Tibial nerve (tissue), 4 donors: ENCODE data around the gene GCK. TPM values are rescaled to one million over a fixed set of nuclear protein-coding genes. Genes with fewer than 3 reads are reported as not detected.

Experiments
- DNase-seq, 2 donors: peaks; one replicate each; pipeline ENCODE4 v3.0.0-alpha.2; 2019; ENCODE audit warnings: low spot score in 2 of 2
- H3K27ac ChIP-seq, 4 donors: fragments of 200-600 bp; sonication (generic) in 3 of 4; one replicate each; pipeline ENCODE4 v1.5.1; 2017 to 2019; ENCODE audit warnings: mild to moderate bottlenecking in 1 of 4
- H3K27me3 ChIP-seq, 2 donors: fragments of 200-600 bp; sonication (generic) in 1 of 2; one replicate each; pipeline versions ENCODE4 v1.5.1 to v1.6.0; 2017 to 2019
- H3K36me3 ChIP-seq, 3 donors: fragments of 200-600 bp; sonication (generic); one replicate each; pipeline ENCODE4 v1.5.1; 2018 to 2019
- H3K4me1 ChIP-seq, 4 donors: fragments of 200-600 bp; sonication (generic) in 3 of 4; one replicate each; pipeline ENCODE4 v1.5.1; 2017 to 2019
- H3K4me3 ChIP-seq, 4 donors: fragments of 200-600 bp; sonication (generic) in 3 of 4; one replicate each; pipeline ENCODE4 v1.5.1; 2017 to 2019; ENCODE audit warnings: mild to moderate bottlenecking in 1 of 4, moderate library complexity in 1 of 4
- H3K9me3 ChIP-seq, 4 donors: fragments of 200-600 bp; sonication (generic) in 3 of 4; one replicate each; pipeline ENCODE4 v1.5.1; 2017 to 2019
- CTCF ChIP-seq, 5 experiments: fragments of 200-600 bp in 3 of 5; fragments of 450-650 bp in 2 of 5; sonication (generic) in 3 of 5; IDR thresholded peaks; one replicate each; pipeline ENCODE4 v1.5.1; 2016 to 2019; ENCODE audit warnings: antibody characterized with exemption in 5 of 5, mild to moderate bottlenecking in 3 of 5, moderate library complexity in 2 of 5
- EP300 ChIP-seq, 2 donors: sonication (generic); formaldehyde crosslinking; IDR thresholded peaks; one replicate each; pipeline ENCODE4 v1.6.1; 2017; ENCODE audit warnings: antibody characterized with exemption in 2 of 2, mild to moderate bottlenecking in 1 of 2
- POLR2A ChIP-seq, 2 donors: fragments of 450-650 bp; IDR thresholded peaks; one replicate each; pipeline ENCODE4 v1.6.1; 2017; ENCODE audit warnings: antibody characterized with exemption in 2 of 2, mild to moderate bottlenecking in 2 of 2, moderate library complexity in 2 of 2
- whole genome bisulfite sequencing, 2 donors: methylation state at CpG; one replicate each; pipeline ENCODE4 v1.1.5; 2018; 5-methylcytosine and 5-hydroxymethylcytosine counted together
- total RNA-seq, 4 donors: library from RNA; depleted of rRNA; stranded (reverse); fragments of >200 nt; gene quantifications; one replicate each; pipeline ENCODE4 v1.1.0, GENCODE V29; 2016

The GCK gene
- total RNA-seq, 4 donors from 2014 or later, result 2.3 to 3.0 (median 2.4) TPM; not detected in 1

GRCh38 chr7:44212018-44212417, 22.8 kb upstream of the GCK start:
- TF ChIP-seq CTCF (IDR thresholded peaks at IDR 0.05) (no peak), POLR2A (IDR thresholded peaks at IDR 0.05) (no peak), EP300 (IDR thresholded peaks at IDR 0.05) (no peak)
- Histone ChIP-seq H3K4me3 (no peak overlapping the region), H3K9me3 (no peaks in the 10 kb centered on the region), H3K36me3 (peaks cover 4 to 72% (median 31%) of the 10 kb centered on the region in 3 donors), H3K4me1 (no peaks in the 10 kb centered on the region), H3K27me3 (no peaks in the 10 kb centered on the region), H3K27ac (no peak overlapping the region)
- 77 to 79% methylated on average over 6 of the region's 6 CpGs for WGBS, 2 donors
- no peak for DNase-seq

GRCh38 chr7:44211126-44211675, 22.0 kb upstream of the GCK start:
- Histone ChIP-seq H3K27me3 (no peaks in the 10 kb centered on the region), H3K27ac (no peak overlapping the region), H3K9me3 (no peaks in the 10 kb centered on the region), H3K4me1 (no peaks in the 10 kb centered on the region), H3K36me3 (peaks cover 4 to 80% (median 33%) of the 10 kb centered on the region in 3 donors), H3K4me3 (no peak overlapping the region)
- no peak for DNase-seq
- TF ChIP-seq CTCF (IDR thresholded peaks at IDR 0.05) (no peak), EP300 (IDR thresholded peaks at IDR 0.05) (no peak), POLR2A (IDR thresholded peaks at IDR 0.05) (no peak)
- 91 to 93% methylated on average over 10 of the region's 10 CpGs for WGBS, 2 donors

DNA sequence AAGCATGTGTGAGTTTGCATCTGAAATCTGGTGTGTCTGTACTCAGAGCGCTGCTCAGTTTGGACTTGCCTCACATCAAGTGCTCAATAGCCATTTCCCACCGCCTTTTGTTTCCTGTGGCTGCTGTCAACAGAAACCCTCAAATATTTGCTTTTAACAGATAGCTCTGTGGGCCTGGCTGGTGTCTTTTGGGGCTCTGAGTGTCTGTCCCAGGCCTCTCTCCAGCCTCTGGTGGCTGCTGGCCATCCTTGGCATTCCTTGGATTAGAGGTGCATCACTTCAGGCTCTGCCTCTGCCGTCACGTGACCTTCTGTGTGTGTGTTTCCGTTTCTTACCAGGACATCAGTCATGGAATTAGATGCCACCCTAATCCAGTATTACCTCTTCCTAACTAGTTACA, 20.9 kb upstream of the GCK start:
- Histone ChIP-seq H3K4me3 (no peak overlapping the region), H3K9me3 (no peaks in the 10 kb centered on the region), H3K4me1 (no peaks in the 10 kb centered on the region), H3K36me3 (peaks cover 4 to 91% (median 39%) of the 10 kb centered on the region in 3 donors), H3K27me3 (no peaks in the 10 kb centered on the region), H3K27ac (no peak overlapping the region)
- 87 to 93% methylated on average over 5 of the region's 5 CpGs for WGBS, 2 donors
- DNase-seq, result no peak
- TF ChIP-seq CTCF (IDR thresholded peaks at IDR 0.05) (no peak), EP300 (IDR thresholded peaks at IDR 0.05) (no peak), POLR2A (IDR thresholded peaks at IDR 0.05) (no peak)

- TF ChIP-seq CTCF (IDR thresholded peaks at IDR 0.05) (no peak), POLR2A (IDR thresholded peaks at IDR 0.05) (no peak), EP300 (IDR thresholded peaks at IDR 0.05) (no peak)
- H3K27me3 ChIP-seq, result no peaks in the 10 kb centered on the region
- H3K36me3 ChIP-seq, result peaks cover 4 to 87% (median 39%) of the 10 kb centered on the region in 3 donors
- H3K27ac ChIP-seq, result no peak overlapping the region
- no peaks in the 10 kb centered on the region for H3K4me1 ChIP-seq
- no peak for DNase-seq
- H3K4me3 ChIP-seq, result no peak overlapping the region
- 88 to 90% methylated on average over 7 of the region's 7 CpGs for WGBS, 2 donors
- H3K9me3 ChIP-seq, result no peaks in the 10 kb centered on the region
These were observed 18.8 kb upstream of the GCK start for GRCh38 chr7:44208085-44208484.

DNA sequence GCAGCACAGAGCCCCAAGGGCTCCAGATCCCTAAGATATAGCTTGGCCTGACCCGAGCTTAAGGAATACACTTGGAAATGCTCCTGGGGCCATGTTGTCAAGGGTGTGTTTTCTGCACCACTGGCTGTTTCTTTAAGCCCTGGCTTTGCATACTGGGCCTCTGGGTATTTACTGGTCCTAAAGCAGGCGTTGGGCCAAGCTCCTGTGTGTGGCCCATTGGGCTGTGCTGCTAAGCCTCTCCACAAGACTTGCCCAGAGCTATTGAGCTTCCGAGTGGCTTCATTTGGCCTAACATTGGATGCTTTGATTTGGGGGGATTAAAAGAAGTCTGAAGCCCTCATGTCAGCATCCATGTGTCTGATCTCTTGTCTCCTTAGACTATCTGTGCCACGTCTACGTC, 16.8 kb upstream of the GCK start:
- Histone ChIP-seq H3K36me3 (peaks cover 4 to 66% (median 30%) of the 10 kb centered on the region in 3 donors), H3K4me3 (no peak overlapping the region), H3K27ac (no peak overlapping the region), H3K9me3 (no peaks in the 10 kb centered on the region), H3K27me3 (no peaks in the 10 kb centered on the region), H3K4me1 (peaks cover 0 to 16% (median 6%) of the 10 kb centered on the region in 4 donors)
- WGBS, 2 donors, result 90 to 93% methylated on average over 5 of the region's 5 CpGs
- no peak for DNase-seq
- TF ChIP-seq CTCF (IDR thresholded peaks at IDR 0.05), result no peak
- no peak for TF ChIP-seq POLR2A (IDR thresholded peaks at IDR 0.05)
- TF ChIP-seq EP300 (IDR thresholded peaks at IDR 0.05), result no peak
